ENCODE results near the gene PHF21A. TPM values are rescaled to one million over a fixed set of nuclear protein-coding genes. Genes with fewer than 3 reads are reported as not detected.

PHF21A gene
- total RNA-seq, 3 donors from 2014 or later = 13.4 to 20.3 (median 17.6) TPM

GRCh38 chr11:46049325-46049897 lies 71.8 kb downstream of the PHF21A start:
- Mint-ChIP-seq H3K36me3 (ENCODE audit: insufficient read depth) (peaks cover 29% of the 10 kb centered on the region), H3K27me3 (ENCODE audit: low read depth) (no peaks in the 10 kb centered on the region), H3K4me1 (ENCODE audit: low read depth) (peaks cover 7% of the 10 kb centered on the region), H3K9me3 (no peaks in the 10 kb centered on the region), H3K4me3 (no peak overlapping the region)
- DNase-seq (no peak), ATAC-seq (no peak)

DNA sequence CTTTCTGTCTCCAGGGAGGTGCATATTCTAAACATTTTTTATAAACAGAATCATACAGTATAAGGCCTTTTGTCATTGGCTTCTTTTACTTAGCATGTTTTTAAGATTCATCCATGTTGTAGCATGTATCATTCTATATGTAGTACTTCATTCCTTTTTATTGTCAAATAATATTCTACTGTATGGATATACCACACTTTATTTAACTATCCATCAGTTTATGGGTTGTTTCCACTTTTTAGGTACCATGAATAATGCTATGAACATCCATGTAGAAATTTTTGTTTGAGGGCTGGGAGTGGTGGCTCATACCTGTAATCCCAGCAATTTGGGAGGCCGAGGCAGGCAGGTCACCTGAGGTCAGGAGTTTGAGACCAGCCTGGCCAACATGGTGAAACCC lies 73.1 kb downstream of the PHF21A start:
- H3K4me3 Mint-ChIP-seq = no peak overlapping the region
- ATAC-seq (no peak), DNase-seq (no peak)
- H3K9me3 Mint-ChIP-seq = no peaks in the 10 kb centered on the region
- peaks cover 29% of the 10 kb centered on the region for H3K36me3 Mint-ChIP-seq (ENCODE audit: insufficient read depth)
- H3K27me3 Mint-ChIP-seq (ENCODE audit: low read depth) = no peaks in the 10 kb centered on the region
- H3K4me1 Mint-ChIP-seq (ENCODE audit: low read depth) = peaks cover 7% of the 10 kb centered on the region

GRCh38 chr11:46047520-46047919 lies 73.7 kb downstream of the PHF21A start:
- DNase-seq (no peak), ATAC-seq (no peak)
- Mint-ChIP-seq H3K36me3 (ENCODE audit: insufficient read depth) (peaks cover 31% of the 10 kb centered on the region), H3K4me1 (ENCODE audit: low read depth) (peaks cover 9% of the 10 kb centered on the region), H3K4me3 (no peak overlapping the region), H3K9me3 (no peaks in the 10 kb centered on the region), H3K27me3 (ENCODE audit: low read depth) (no peaks in the 10 kb centered on the region)

DNA sequence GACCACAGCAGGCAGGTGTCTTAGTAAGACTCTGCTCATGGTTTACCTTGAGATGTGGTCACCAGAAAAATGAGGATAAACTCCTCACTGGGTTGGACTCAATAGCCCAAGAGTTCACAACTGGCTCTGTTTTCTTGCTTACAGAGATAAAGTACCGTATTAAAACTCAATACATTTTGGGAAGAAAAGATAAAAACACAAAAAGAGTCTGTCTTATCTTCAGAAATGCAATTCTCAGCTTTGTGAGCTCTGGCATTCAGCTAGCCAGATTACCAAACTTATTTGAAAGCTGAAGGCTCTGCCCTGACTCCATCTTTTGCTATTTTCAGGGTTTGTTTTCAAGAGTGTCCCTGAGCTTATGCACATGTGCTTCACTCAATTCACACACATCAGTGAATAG lies 75.4 kb downstream of the PHF21A start:
- Mint-ChIP-seq H3K4me1 (ENCODE audit: low read depth) (peaks cover 21% of the 10 kb centered on the region), H3K36me3 (ENCODE audit: insufficient read depth) (peaks cover 29% of the 10 kb centered on the region), H3K27me3 (ENCODE audit: low read depth) (no peaks in the 10 kb centered on the region), H3K9me3 (no peaks in the 10 kb centered on the region), H3K4me3 (no peak overlapping the region)
- DNase-seq (no peak), ATAC-seq (no peak)

DNA sequence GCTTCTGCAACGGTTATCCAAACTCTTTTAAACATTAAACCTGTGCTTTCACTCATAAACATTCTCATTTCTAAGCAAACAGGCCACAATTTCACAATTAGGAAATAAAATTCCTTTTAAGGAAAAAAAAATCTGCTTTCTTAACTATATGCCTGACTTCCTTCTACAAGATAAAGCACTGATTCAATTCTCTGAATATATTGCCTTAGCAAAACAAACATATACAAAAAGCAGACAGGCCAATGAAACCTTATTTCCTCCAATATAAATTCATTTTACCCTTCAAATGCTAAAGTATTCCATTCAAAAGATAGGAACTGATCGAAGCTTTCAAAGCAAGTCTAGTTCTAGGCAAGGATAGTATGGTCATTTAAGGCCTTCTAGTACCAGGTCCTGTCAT lies 76.7 kb downstream of the PHF21A start:
- Mint-ChIP-seq H3K9me3 (no peaks in the 10 kb centered on the region), H3K4me1 (ENCODE audit: low read depth) (peaks cover 30% of the 10 kb centered on the region), H3K36me3 (ENCODE audit: insufficient read depth) (peaks cover 21% of the 10 kb centered on the region), H3K4me3 (no peak overlapping the region), H3K27me3 (ENCODE audit: low read depth) (no peaks in the 10 kb centered on the region)
- no peak for ATAC-seq
- no peak for DNase-seq

DNA sequence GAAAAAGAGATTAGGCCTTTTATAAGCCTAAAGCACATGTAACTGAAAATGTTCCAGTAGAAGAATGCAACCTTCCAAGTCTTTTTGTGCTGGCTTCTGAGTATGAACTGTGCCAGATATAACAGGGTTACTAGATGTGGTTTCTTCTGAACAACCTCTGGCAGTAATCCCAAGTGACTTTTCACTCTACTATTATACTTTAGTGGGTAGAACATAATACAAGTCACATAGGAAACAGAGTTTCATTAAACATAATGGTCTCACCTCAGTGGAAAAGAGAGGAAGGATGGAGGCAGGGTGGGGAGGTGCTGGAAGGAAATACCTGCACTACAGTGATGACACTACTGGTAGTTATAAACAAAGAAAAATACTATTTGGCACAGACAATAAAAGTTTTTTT lies 81.3 kb downstream of the PHF21A start:
- Mint-ChIP-seq H3K27me3 (ENCODE audit: low read depth) (no peaks in the 10 kb centered on the region), H3K36me3 (ENCODE audit: insufficient read depth) (peaks cover 9% of the 10 kb centered on the region), H3K4me3 (no peak overlapping the region), H3K4me1 (ENCODE audit: low read depth) (peaks cover 32% of the 10 kb centered on the region), H3K9me3 (no peaks in the 10 kb centered on the region)
- ATAC-seq = no peak
- no peak for DNase-seq

DNA sequence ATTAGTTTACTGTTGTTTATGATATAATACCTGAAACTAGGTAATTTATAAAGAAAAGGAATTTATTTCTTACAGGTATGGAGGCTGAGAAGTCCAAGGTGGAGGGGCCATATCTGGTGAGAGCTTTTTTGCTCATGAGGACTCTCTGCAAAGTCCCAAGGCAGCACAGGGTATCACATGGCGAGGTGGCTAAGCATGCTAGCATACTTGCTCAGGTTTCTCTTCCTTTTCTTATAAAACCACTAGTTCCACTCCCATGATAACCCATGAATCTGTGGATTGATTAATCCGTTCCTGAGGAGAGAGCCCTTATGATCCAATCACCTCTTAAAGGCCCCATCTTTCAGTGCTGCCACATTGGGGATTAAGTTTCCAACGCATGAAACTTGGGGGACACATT lies 82.7 kb downstream of the PHF21A start:
- H3K4me3 Mint-ChIP-seq = no peak overlapping the region
- peaks cover 32% of the 10 kb centered on the region for H3K4me1 Mint-ChIP-seq (ENCODE audit: low read depth)
- DNase-seq = no peak
- peaks cover 9% of the 10 kb centered on the region for H3K36me3 Mint-ChIP-seq (ENCODE audit: insufficient read depth)
- ATAC-seq = no peak
- no peaks in the 10 kb centered on the region for H3K9me3 Mint-ChIP-seq
- H3K27me3 Mint-ChIP-seq (ENCODE audit: low read depth) = no peaks in the 10 kb centered on the region

DNA sequence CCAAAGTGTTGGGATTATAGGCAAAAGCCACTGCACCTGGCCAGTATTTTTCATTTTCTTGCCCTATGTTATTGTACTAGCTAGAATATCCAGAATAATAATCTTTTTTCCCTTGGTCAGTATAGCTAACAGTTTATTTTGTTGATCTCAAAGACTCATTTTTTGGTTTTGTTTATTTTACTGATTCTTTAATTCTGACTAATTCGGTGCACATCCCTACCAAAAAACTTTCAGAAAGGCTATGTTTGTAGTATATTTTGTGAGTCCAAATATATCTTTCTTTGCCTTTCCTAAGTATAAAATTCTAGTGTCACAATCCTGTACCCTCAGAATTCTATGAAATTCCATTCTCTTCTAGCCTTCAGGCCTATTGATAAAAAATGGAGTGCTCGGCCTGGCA lies 84.3 kb downstream of the PHF21A start:
- ATAC-seq = no peak
- Mint-ChIP-seq H3K27me3 (ENCODE audit: low read depth) (no peaks in the 10 kb centered on the region), H3K4me1 (ENCODE audit: low read depth) (peaks cover 28% of the 10 kb centered on the region)

GRCh38 chr11:46036009-46036408 lies 85.2 kb downstream of the PHF21A start:
- Mint-ChIP-seq H3K4me3 (no peak overlapping the region), H3K4me1 (ENCODE audit: low read depth) (peaks cover 19% of the 10 kb centered on the region)
- peak; percentile 10 to 14 for ATAC-seq

More for the DNA sequence above, 84.3 kb downstream of the PHF21A start:
- Mint-ChIP-seq H3K9me3 (no peaks in the 10 kb centered on the region), H3K4me3 (no peak overlapping the region), H3K36me3 (ENCODE audit: insufficient read depth) (peaks cover 8% of the 10 kb centered on the region)
- DNase-seq = no peak

DNA sequence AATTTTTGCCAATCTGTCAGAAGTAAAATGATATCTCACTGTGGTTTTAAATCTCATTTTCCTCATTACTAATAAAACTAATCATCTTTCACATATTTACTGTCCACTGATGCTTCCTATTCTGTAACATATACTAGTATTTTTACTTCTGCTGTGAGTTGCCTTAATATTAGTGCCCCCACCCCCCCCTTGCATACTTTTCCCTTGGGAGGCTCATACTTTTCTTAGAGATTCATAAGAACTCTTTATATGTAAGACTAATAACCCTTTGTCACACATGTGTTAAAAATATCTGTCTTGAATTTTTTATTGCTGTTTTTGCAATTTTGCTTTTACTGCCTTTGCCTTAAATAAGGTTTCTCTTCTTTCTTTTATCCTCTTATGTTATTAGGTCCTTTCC lies 87.2 kb downstream of the PHF21A start:
- Mint-ChIP-seq H3K4me3 (no peak overlapping the region), H3K4me1 (ENCODE audit: low read depth) (peaks cover 7% of the 10 kb centered on the region), H3K9me3 (no peaks in the 10 kb centered on the region), H3K36me3 (ENCODE audit: insufficient read depth) (peaks cover 8% of the 10 kb centered on the region), H3K27me3 (ENCODE audit: low read depth) (no peaks in the 10 kb centered on the region)
- DNase-seq (no peak), ATAC-seq (no peak)

More at GRCh38 chr11:46036009-46036408, 85.2 kb downstream of the PHF21A start:
- no peak for DNase-seq
- H3K36me3 Mint-ChIP-seq (ENCODE audit: insufficient read depth) = peaks cover 8% of the 10 kb centered on the region
- no peaks in the 10 kb centered on the region for H3K27me3 Mint-ChIP-seq (ENCODE audit: low read depth)
- H3K9me3 Mint-ChIP-seq = no peaks in the 10 kb centered on the region

DNA sequence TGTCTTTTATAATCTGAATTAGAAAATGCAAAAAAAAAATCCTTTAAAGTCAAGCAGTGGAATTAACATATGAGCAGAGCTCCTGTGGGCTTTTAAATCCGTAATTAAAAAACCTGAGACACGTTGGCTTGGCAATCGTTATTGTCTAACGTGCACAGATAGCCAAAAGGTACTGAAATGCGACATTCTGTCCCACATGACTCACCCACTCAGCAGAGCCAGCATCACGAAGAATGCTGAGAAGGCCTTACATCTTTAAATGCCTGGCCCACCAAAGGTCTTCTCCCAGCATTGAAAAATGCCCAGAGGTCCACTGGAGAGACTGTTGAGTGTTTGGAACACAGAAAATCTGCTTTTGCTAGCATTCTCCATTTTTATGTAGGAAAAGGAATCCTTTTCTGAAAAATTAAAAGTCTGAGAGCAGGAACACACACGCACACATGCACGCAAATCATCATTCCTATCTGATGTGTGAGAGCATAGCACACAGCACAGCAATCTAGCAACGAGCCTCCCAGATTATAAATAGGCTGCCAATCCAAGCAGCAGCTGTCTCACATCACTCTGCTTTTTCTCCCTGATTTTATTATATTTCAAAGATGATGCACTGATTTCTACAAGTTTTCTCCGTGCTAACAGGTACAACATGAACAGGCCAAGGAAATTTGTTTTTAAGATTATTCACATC lies 94.5 kb downstream of the PHF21A start:
- peaks cover 6% of the 10 kb centered on the region for H3K36me3 Mint-ChIP-seq (ENCODE audit: insufficient read depth)
- H3K27me3 Mint-ChIP-seq (ENCODE audit: low read depth) = no peaks in the 10 kb centered on the region
- ATAC-seq = no peak
- no peak overlapping the region for H3K4me3 Mint-ChIP-seq
- DNase-seq = no peak
- H3K4me1 Mint-ChIP-seq (ENCODE audit: low read depth) = peaks cover 3% of the 10 kb centered on the region
- H3K9me3 Mint-ChIP-seq = no peaks in the 10 kb centered on the region

GRCh38 chr11:46020084-46020599 lies 101.1 kb downstream of the PHF21A start:
- H3K4me1 Mint-ChIP-seq (ENCODE audit: low read depth) = peaks cover under 1% of the 10 kb centered on the region
- H3K36me3 Mint-ChIP-seq (ENCODE audit: insufficient read depth) = peaks cover 11% of the 10 kb centered on the region

DNA sequence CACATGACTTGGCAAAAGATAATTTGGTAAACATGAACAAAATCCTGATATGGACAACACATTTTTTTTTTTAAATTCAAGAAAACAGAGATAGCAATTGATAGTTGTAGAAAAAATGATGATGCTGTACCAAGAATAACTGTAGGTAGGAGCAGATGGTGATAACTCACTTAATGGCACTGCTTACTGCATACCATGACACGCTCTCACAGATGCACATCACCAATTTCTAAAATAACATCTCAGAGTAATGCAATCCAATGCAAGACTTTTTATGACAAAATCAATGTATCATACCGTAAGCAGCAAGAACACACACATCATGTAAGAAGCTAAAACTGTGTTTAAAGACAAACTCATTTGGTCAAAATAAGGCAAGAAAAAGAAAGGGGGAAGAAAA lies 102.6 kb downstream of the PHF21A start:
- peaks cover 10% of the 10 kb centered on the region for H3K36me3 Mint-ChIP-seq (ENCODE audit: insufficient read depth)
- ATAC-seq = no peak
- no peaks in the 10 kb centered on the region for H3K4me1 Mint-ChIP-seq (ENCODE audit: low read depth)
- no peak overlapping the region for H3K4me3 Mint-ChIP-seq
- H3K9me3 Mint-ChIP-seq = peaks cover 2% of the 10 kb centered on the region
- DNase-seq = no peak
- no peaks in the 10 kb centered on the region for H3K27me3 Mint-ChIP-seq (ENCODE audit: low read depth)

More at GRCh38 chr11:46020084-46020599, 101.1 kb downstream of the PHF21A start:
- DNase-seq (no peak), ATAC-seq (no peak)
- H3K9me3 Mint-ChIP-seq = no peaks in the 10 kb centered on the region
- no peaks in the 10 kb centered on the region for H3K27me3 Mint-ChIP-seq (ENCODE audit: low read depth)
- no peak overlapping the region for H3K4me3 Mint-ChIP-seq

DNA sequence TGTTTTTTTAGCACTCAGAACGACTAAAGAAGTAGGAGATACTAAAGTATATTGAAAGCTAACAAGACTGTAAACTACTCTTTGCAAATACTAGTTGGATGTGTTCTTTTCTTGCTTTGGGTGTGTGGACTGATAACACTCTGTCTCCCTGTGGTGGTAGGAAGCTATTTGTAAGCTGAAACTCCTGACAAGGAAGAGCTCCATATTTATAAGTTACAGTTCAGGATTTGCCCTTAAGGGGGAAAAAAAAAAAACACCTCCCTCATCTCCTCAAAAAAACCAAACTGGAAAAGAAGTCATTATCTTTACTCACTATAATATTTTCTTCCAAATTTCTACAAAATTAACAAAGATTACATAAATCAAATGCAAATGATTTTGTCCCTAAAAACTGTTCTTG lies 103.9 kb downstream of the PHF21A start:
- Mint-ChIP-seq H3K27me3 (ENCODE audit: low read depth) (no peaks in the 10 kb centered on the region), H3K36me3 (ENCODE audit: insufficient read depth) (peaks cover 7% of the 10 kb centered on the region), H3K4me1 (ENCODE audit: low read depth) (no peaks in the 10 kb centered on the region), H3K9me3 (peaks cover 2% of the 10 kb centered on the region), H3K4me3 (no peak overlapping the region)
- DNase-seq (no peak), ATAC-seq (no peak)

GRCh38 chr11:46015941-46016340 lies 105.3 kb downstream of the PHF21A start:
- no peak overlapping the region for H3K4me3 Mint-ChIP-seq
- DNase-seq (no peak), ATAC-seq (no peak)
- H3K27me3 Mint-ChIP-seq (ENCODE audit: low read depth) = no peaks in the 10 kb centered on the region
- peaks cover 2% of the 10 kb centered on the region for H3K9me3 Mint-ChIP-seq
- peaks cover 5% of the 10 kb centered on the region for H3K4me1 Mint-ChIP-seq (ENCODE audit: low read depth)
- peaks cover 7% of the 10 kb centered on the region for H3K36me3 Mint-ChIP-seq (ENCODE audit: insufficient read depth)
